Measurements from ENCODE around the gene TMEM178B.

Gene TMEM178B

DNA sequence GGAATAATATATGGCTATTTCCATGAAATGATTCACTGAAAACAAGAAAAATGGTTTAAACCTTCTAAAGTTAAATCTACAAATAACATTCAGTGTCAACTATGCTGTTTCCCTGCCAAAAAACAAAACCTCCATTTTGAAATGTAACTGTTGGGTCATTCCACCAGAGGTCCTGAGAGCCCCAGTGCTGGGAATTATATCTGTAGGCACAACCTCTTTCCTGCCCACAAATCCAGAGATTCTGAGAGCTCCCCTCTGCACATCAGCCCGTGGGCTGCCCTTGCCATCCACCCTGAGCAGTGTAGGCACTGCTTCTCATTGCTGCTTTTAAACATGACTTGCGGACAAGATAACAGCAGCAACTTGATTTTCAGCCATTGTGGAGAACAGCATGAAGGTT is 198.6 kb downstream of the TMEM178B start:
- no peak overlapping the region for H3K4me3 ChIP-seq (replicated peaks; ENCODE audit: low read depth, low read length)
- no peak for TF ChIP-seq CTCF (IDR thresholded peaks at IDR 0.05; ENCODE audit: low read length, missing control alignments)
- DNase-seq (ENCODE audit: low read depth): no peak

DNA sequence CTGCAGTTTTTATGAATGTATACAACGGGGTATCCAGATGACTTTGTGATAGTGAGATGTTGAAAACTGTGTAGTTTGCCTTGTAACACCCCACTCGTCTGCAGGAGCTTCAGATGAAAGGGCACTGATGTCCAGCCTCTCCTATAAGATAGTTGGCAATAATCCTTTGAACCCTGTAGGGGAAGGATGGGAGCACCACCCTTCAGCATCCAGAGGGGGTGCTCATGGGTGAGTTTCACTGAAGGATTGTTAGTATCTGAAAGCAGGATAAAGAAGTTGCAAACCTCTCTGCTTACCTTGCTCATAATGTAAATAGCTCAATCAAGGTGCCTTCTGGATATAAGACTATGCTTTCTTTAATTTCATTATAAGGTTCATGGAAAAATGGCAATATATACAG is 201.5 kb downstream of the TMEM178B start:
- DNase-seq (ENCODE audit: low read depth): no peak
- TF ChIP-seq CTCF (IDR thresholded peaks at IDR 0.05; ENCODE audit: low read length, missing control alignments): no peak
- H3K4me3 ChIP-seq (replicated peaks; ENCODE audit: low read depth, low read length): no peak overlapping the region

DNA sequence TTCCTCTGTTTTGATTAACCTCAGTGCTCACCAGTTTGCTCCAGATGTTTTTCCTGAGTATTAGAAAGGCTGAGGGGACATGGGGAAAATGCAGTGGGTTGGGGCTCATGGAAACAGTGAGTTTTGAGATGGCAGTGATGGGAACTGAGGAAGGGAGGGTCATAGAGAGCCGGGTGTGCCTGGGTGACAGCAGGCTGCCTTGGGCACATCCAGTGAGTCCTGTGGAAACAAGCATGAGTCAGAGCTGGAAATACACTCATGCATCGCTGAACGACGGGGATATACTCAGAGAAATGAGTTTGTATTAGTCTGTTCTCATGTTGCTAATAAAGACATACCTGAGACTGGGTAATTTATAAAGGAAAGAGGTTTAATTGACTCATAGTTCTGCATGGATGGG is 202.2 kb downstream of the TMEM178B start:
- DNase-seq (ENCODE audit: low read depth): no peak
- no peak overlapping the region for H3K4me3 ChIP-seq (replicated peaks; ENCODE audit: low read depth, low read length)
- no peak for TF ChIP-seq CTCF (IDR thresholded peaks at IDR 0.05; ENCODE audit: low read length, missing control alignments)

GRCh38 chr7:141280100-141280499 is 206.2 kb downstream of the TMEM178B start:
- DNase-seq (ENCODE audit: low read depth): no peak
- no peak overlapping the region for H3K4me3 ChIP-seq (replicated peaks; ENCODE audit: low read depth, low read length)
- TF ChIP-seq CTCF (IDR thresholded peaks at IDR 0.05; ENCODE audit: low read length, missing control alignments): no peak

GRCh38 chr7:141281311-141281710 is 207.4 kb downstream of the TMEM178B start:
- no peak for TF ChIP-seq CTCF (IDR thresholded peaks at IDR 0.05; ENCODE audit: low read length, missing control alignments)
- H3K4me3 ChIP-seq (replicated peaks; ENCODE audit: low read depth, low read length): no peak overlapping the region
- no peak for DNase-seq (ENCODE audit: low read depth)

DNA sequence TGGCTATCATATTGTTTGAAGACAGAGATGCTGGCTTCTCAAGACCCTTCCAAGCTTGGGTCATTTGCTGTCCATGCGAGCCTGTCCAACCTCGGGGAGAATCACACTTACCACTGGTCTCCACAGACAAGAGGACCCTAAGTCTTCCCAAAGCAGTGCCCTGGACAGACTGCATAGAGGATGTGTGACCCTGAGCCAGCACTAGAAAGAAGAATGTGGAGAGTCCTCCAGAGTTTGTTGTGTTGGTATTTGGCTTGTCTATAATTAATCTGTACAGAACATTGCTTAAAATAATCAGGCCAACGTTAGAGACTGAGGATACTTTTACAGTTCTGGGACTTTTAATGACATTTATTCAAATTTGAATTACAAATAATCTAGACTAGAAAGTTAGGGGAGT is 212.7 kb downstream of the TMEM178B start:
- no peak for TF ChIP-seq CTCF (IDR thresholded peaks at IDR 0.05; ENCODE audit: low read length, missing control alignments)
- DNase-seq (ENCODE audit: low read depth): no peak
- H3K4me3 ChIP-seq (replicated peaks; ENCODE audit: low read depth, low read length): no peak overlapping the region

- no peak overlapping the region for H3K4me3 ChIP-seq (replicated peaks; ENCODE audit: low read depth, low read length)
- no peak for DNase-seq (ENCODE audit: low read depth)
- no peak for TF ChIP-seq CTCF (IDR thresholded peaks at IDR 0.05; ENCODE audit: low read length, missing control alignments)
Measured at GRCh38 chr7:141287936-141288335, 214.1 kb downstream of the TMEM178B start.
